Measurements from ENCODE around the gene IDUA.
"Not testable (repeated sequence)": the region's sequence is repeated elsewhere in the genome, so short reads cannot be mapped to it uniquely, and the experiment has no call there.

Gene IDUA

GRCh38 chr4:968221-968620 lies 18.6 kb upstream of the IDUA start:
- no peak for DNase-seq

- DNase-seq = no peak
Measured at GRCh38 chr4:968621-969394, 18.0 kb upstream of the IDUA start.

GRCh38 chr4:970046-970745 lies 16.6 kb upstream of the IDUA start:
- DNase-seq = no peak

GRCh38 chr4:970854-971520 lies 15.9 kb upstream of the IDUA start:
- DNase-seq = no peak

GRCh38 chr4:971666-972500 lies 15.0 kb upstream of the IDUA start:
- DNase-seq = peak; percentile 25

GRCh38 chr4:972651-973424 lies 14.0 kb upstream of the IDUA start:
- DNase-seq = no peak

GRCh38 chr4:973431-974397 lies 13.1 kb upstream of the IDUA start, which contains the start of gene DGKQ:
DGKQ (minus strand) TSS chr4:973569; CDS start chr4:973482, 87 bp downstream.
- peak; percentile 66 for DNase-seq

- no peak for DNase-seq
Measured at GRCh38 chr4:974668-975067, 12.2 kb upstream of the IDUA start.

- DNase-seq = not testable (repeated sequence)
Measured at GRCh38 chr4:976016-976415, 10.8 kb upstream of the IDUA start.

- no peak for DNase-seq
Measured at GRCh38 chr4:978957-979701, 7.7 kb upstream of the IDUA start.

- DNase-seq = no peak
Measured at GRCh38 chr4:982291-982690, 4.6 kb upstream of the IDUA start.

- no peak for DNase-seq
Measured at GRCh38 chr4:982814-983213, 4.0 kb upstream of the IDUA start.

GRCh38 chr4:984336-985054 lies 2.3 kb upstream of the IDUA start:
- no peak for DNase-seq

GRCh38 chr4:985123-985830 lies 1.6 kb upstream of the IDUA start:
- peak; percentile 29 for DNase-seq

GRCh38 chr4:986428-986878 lies 391 bp upstream of the IDUA start:
- DNase-seq = peak; percentile 35

- no peak for DNase-seq
Measured at GRCh38 chr4:987624-988513, 1.0 kb downstream of the IDUA start.

All from NCI-H82 (cell line).